Testis (tissue), 3 donors: Measurements from ENCODE around the gene CAMKMT. TPM values are rescaled to one million over a fixed set of nuclear protein-coding genes. Genes with fewer than 3 reads are reported as not detected.

ENCODE experiments used
- DNase-seq: peaks from one replicate; pipeline ENCODE4 v3.0.0-alpha.2; 2019
- H3K27ac ChIP-seq, 2 donors: fragments of 200-600 bp; sonication (generic); one replicate each; pipeline ENCODE4 v1.5.1; 2019
- H3K27me3 ChIP-seq: fragments of 200-600 bp; sonication (generic); one replicate; pipeline ENCODE4 v1.5.1; 2019
- H3K36me3 ChIP-seq: fragments of 200-600 bp; sonication (generic); one replicate; pipeline ENCODE4 v1.5.1; 2017; ENCODE audit warnings: low read depth; ENCODE audit errors: missing control alignments
- H3K4me1 ChIP-seq: fragments of 200-600 bp; sonication (generic); one replicate; pipeline ENCODE4 v1.5.1; 2019
- H3K4me3 ChIP-seq, 2 donors: fragments of 200-600 bp; sonication (generic); one replicate each; pipeline ENCODE4 v1.5.1; 2017 to 2019
- H3K9me3 ChIP-seq: fragments of 200-600 bp; sonication (generic); one replicate; pipeline ENCODE4 v1.5.1; 2017
- CTCF ChIP-seq, 3 experiments: fragments of 450-650 bp in 2 of 3; fragments of 200-600 bp in 1 of 3; sonication (generic) in 1 of 3; IDR thresholded peaks; one replicate each; pipeline ENCODE4 v1.5.1; 2016 to 2019; ENCODE audit warnings: antibody characterized with exemption in 3 of 3, mild to moderate bottlenecking in 2 of 3, moderate library complexity in 1 of 3
- POLR2A ChIP-seq: fragments of 450-650 bp; IDR thresholded peaks from one replicate; pipeline ENCODE4 v1.6.1; 2017; ENCODE audit warnings: antibody characterized with exemption, mild to moderate bottlenecking, moderate library complexity
- WGBS, 2 donors: methylation state at CpG; one replicate each; pipeline ENCODE4 v1.1.5; 2018; 5-methylcytosine and 5-hydroxymethylcytosine counted together
- intact Hi-C: fragments of 100-400 bp; cut with DNase I; formaldehyde crosslinking; loops from one replicate; pipeline ENCODE4 v1.15.1; 2023; ENCODE audit warnings: low total_unique reads
- polyA plus RNA-seq: library from polyadenylated mRNA; stranded (reverse); fragments of 350-450 nt; fragmentation: Illumina TruSeq; extraction: RNeasy Lipid Tissue Mini Kit (QIAGEN cat#74804); gene quantifications from one replicate; pipeline ENCODE4 v1.2.3, GENCODE V29; 2014; ENCODE audit warnings: low read depth, low replicate concordance; ENCODE audit not compliant: insufficient read depth
- total RNA-seq, 2 donors: library from RNA; depleted of rRNA; stranded (reverse); fragments of >200 nt; gene quantifications; one replicate each; pipeline ENCODE4 v1.2.3, GENCODE V29; 2016

CAMKMT gene
- total and polyA plus RNA-seq, 3 donors from 2014 or later = 15.9 to 21.2 (median 18.5) TPM

- Histone ChIP-seq H3K27ac (no peak overlapping the region), H3K9me3 (no peaks in the 10 kb centered on the region), H3K4me1 (peaks cover 5% of the 10 kb centered on the region), H3K36me3 (no peaks in the 10 kb centered on the region), H3K27me3 (no peaks in the 10 kb centered on the region), H3K4me3 (peak overlapping the region; percentile 17 to 44)
- intact Hi-C loops = no loop called here
- 6 to 11% methylated on average over 13 to 27 of the region's 27 CpGs for WGBS, 2 donors
- TF ChIP-seq POLR2A (no peak), CTCF (IDR thresholded peaks at IDR 0.05) (no peak)
- DNase-seq = no peak
These were observed 441.2 kb downstream of the CAMKMT start for GRCh38 chr2:44802777-44803424.

- WGBS, 2 donors = 31 to 34% methylated on average over 12 of the region's 12 CpGs
- intact Hi-C loops = no loop called here
These were observed 442.9 kb downstream of the CAMKMT start for GRCh38 chr2:44804406-44805265.

GRCh38 chr2:44805401-44806235 lies 443.9 kb downstream of the CAMKMT start:
- Histone ChIP-seq H3K4me1 (peaks cover 5% of the 10 kb centered on the region), H3K9me3 (no peaks in the 10 kb centered on the region), H3K4me3 (no peak overlapping the region), H3K27me3 (no peaks in the 10 kb centered on the region), H3K36me3 (no peaks in the 10 kb centered on the region), H3K27ac (no peak overlapping the region)
- TF ChIP-seq POLR2A (no peak), CTCF (IDR thresholded peaks at IDR 0.05) (no peak)
- DNase-seq = no peak
- 13 to 23% methylated on average over 14 to 16 of the region's 16 CpGs for WGBS, 2 donors
- intact Hi-C loops = no loop called here

More at GRCh38 chr2:44804406-44805265, 442.9 kb downstream of the CAMKMT start:
- H3K27me3 ChIP-seq = no peaks in the 10 kb centered on the region
- no peak overlapping the region for H3K4me3 ChIP-seq
- no peaks in the 10 kb centered on the region for H3K9me3 ChIP-seq
- no peak overlapping the region for H3K27ac ChIP-seq
- H3K36me3 ChIP-seq = no peaks in the 10 kb centered on the region
- H3K4me1 ChIP-seq = peaks cover 5% of the 10 kb centered on the region
- no peak for DNase-seq
- TF ChIP-seq CTCF (IDR thresholded peaks at IDR 0.05) (no peak), POLR2A (no peak)

- no peak overlapping the region for H3K4me3 ChIP-seq
- H3K9me3 ChIP-seq = no peaks in the 10 kb centered on the region
- DNase-seq = no peak
- no peak overlapping the region for H3K27ac ChIP-seq
- intact Hi-C loops = no loop called here
- 26 to 38% methylated on average over 14 of the region's 14 CpGs for WGBS, 2 donors
- H3K36me3 ChIP-seq = no peaks in the 10 kb centered on the region
- no peaks in the 10 kb centered on the region for H3K4me1 ChIP-seq
- no peaks in the 10 kb centered on the region for H3K27me3 ChIP-seq
- TF ChIP-seq POLR2A (no peak), CTCF (IDR thresholded peaks at IDR 0.05) (no peak)
These were observed 445.7 kb downstream of the CAMKMT start for GRCh38 chr2:44807201-44808025.
